HepG2 (cell line): ENCODE results near the gene CKAP5. TPM values are rescaled to one million over a fixed set of nuclear protein-coding genes. Genes with fewer than 3 reads are reported as not detected.

Experiments used
- ATAC-seq: fragments of 200-7000 bp; cut with Tn5 transposase; 3 replicates; pipeline ENCODE4 v1.9.1; 2020; ENCODE audit warnings: mild to moderate bottlenecking, moderate library complexity
- BruUV-seq: library from RNA; stranded (reverse); fragments of 400-500 nt; replicated peaks from 2 replicates; lab custom pipeline; 2021; lab: Mats Ljungman, UMichigan
- CTCF ChIA-PET: fragments of 300-600 bp; formaldehyde crosslinking; extraction: SDS; loops from one replicate; lab custom pipeline; 2021; ENCODE audit warnings: low total read pairs, inconsistent platforms, low intra/inter-chr PET ratio; lab: Yijun Ruan, JAX
- POLR2A ChIA-PET: fragments of 350-600 bp; sonication (Branson Sonifier 250); formaldehyde crosslinking; loops from one replicate; lab custom pipeline; 2020; ENCODE audit warnings: antibody characterized with exemption, inconsistent platforms; lab: Yijun Ruan, JAX
- DNase-seq: peaks from one replicate; pipeline ENCODE4 v3.0.0-alpha.2; 2015; ENCODE audit warnings: low spot score
- FAIRE-seq: peaks from 3 replicates; lab custom pipeline; 2011; peaks lifted over from hg19 to GRCh38; lab: Jason Lieb, UNC
- H2AFZ ChIP-seq: one replicate; pipeline ENCODE4 v1.6.1; 2011; ENCODE audit warnings: low read length, inconsistent platforms
- H3K27ac ChIP-seq: fragments of 300-600 bp; 3 replicates; pipeline ENCODE4 v1.8.0; 2011; ENCODE audit warnings: mixed run types, mild to moderate bottlenecking, mixed read lengths, low read length, inconsistent platforms; ENCODE audit not compliant: insufficient read depth; ENCODE audit errors: extremely low read length
- H3K27me3 ChIP-seq, 2 experiments: fragments of 200-600 bp in 1 of 2; 2 replicates in 1 of 2; 3 replicates in 1 of 2; pipeline versions ENCODE4 v1.6.0 to v1.8.0; 2011; ENCODE audit warnings: low read length in 2 of 2, mild to moderate bottlenecking in 2 of 2, moderate library complexity in 2 of 2, inconsistent platforms in 1 of 2; ENCODE audit not compliant: insufficient read depth in 2 of 2, control insufficient read depth in 1 of 2
- H3K36me3 ChIP-seq, 2 experiments: fragments of 200-600 bp in 1 of 2; replicated peaks in 1 of 2; 2 replicates in 1 of 2; 3 replicates in 1 of 2; pipeline versions ENCODE4 v1.5.1 to v1.8.0; 2011; ENCODE audit warnings: low read length in 2 of 2, inconsistent platforms in 1 of 2; ENCODE audit not compliant: insufficient read depth in 2 of 2, control insufficient read depth in 1 of 2
- H3K4me1 ChIP-seq: 2 replicates; pipeline ENCODE4 v1.5.1; 2012; ENCODE audit warnings: low read length, inconsistent platforms; ENCODE audit not compliant: insufficient read depth
- H3K4me2 ChIP-seq: 2 replicates; pipeline ENCODE4 v1.6.0; 2011; ENCODE audit warnings: low read depth, low read length, inconsistent platforms
- H3K4me3 ChIP-seq, 3 experiments: fragments of 200-600 bp in 1 of 3; sonication (generic), shearing (Covaris generic) in 1 of 3; replicated peaks in 1 of 3; 2 replicates each; pipeline ENCODE4 v1.5.1; 2011 to 2016; ENCODE audit warnings: low read length in 3 of 3, inconsistent platforms in 2 of 3, low read depth in 2 of 3, mild to moderate bottlenecking in 2 of 3, control low read depth in 1 of 3, mixed read lengths in 1 of 3; ENCODE audit not compliant: insufficient read depth in 1 of 3
- H3K79me2 ChIP-seq: one replicate; pipeline ENCODE4 v1.6.1; 2011; ENCODE audit warnings: low read length, inconsistent platforms; ENCODE audit not compliant: insufficient read depth
- H3K9ac ChIP-seq: 2 replicates; pipeline ENCODE4 v1.6.0; 2011; ENCODE audit warnings: mild to moderate bottlenecking, low read depth, low read length, inconsistent platforms; ENCODE audit not compliant: insufficient read depth
- H3K9me3 ChIP-seq: 2 replicates; pipeline ENCODE4 v1.5.1; 2012; ENCODE audit warnings: mild to moderate bottlenecking, low read length
- H4K20me1 ChIP-seq: 2 replicates; pipeline ENCODE4 v1.6.0; 2011; ENCODE audit warnings: inconsistent platforms, mild to moderate bottlenecking, low read length, moderate library complexity; ENCODE audit not compliant: insufficient read depth
- AGO2 ChIP-seq: fragments of 200-400 bp; formaldehyde crosslinking; optimal IDR thresholded peaks from 2 replicates; pipeline ENCODE3; 2017; ENCODE audit warnings: mild to moderate bottlenecking, low read depth, low read length, moderate library complexity
- CEBPB ChIP-seq: IDR thresholded peaks from 2 replicates; pipeline ENCODE4 v1.6.1; 2011; ENCODE audit warnings: low read depth, low read length, improper control_type of control experiment, borderline replicate concordance
- NBN ChIP-seq: fragments of 450-650 bp; conservative IDR thresholded peaks from 2 replicates; pipeline ENCODE4 v1.6.1; 2017
- NFE2L1 ChIP-seq: sonication (generic); formaldehyde crosslinking; IDR thresholded peaks from 2 replicates; pipeline ENCODE4 v1.4.0; 2020; ENCODE audit warnings: missing genetic modification reagents, mild to moderate bottlenecking, borderline replicate concordance
- NFYC ChIP-seq: IDR thresholded peaks from 2 replicates; pipeline ENCODE4 v1.6.1; 2016; ENCODE audit warnings: missing genetic modification reagents, missing compliant biosample characterization
- RBM22 ChIP-seq: fragments of 200-400 bp; formaldehyde crosslinking; optimal IDR thresholded peaks from 2 replicates; pipeline ENCODE3; 2017; ENCODE audit warnings: mild to moderate bottlenecking, low read length, moderate library complexity
- SMARCE1 ChIP-seq: fragments of 450-650 bp; IDR thresholded peaks from 2 replicates; pipeline ENCODE4 v1.6.1; 2017; ENCODE audit warnings: borderline replicate concordance
- ZFP62 ChIP-seq: sonication (generic); formaldehyde crosslinking; IDR thresholded peaks from 2 replicates; pipeline ENCODE4 v1.4.0; 2020; ENCODE audit warnings: missing genetic modification reagents
- ZKSCAN1 ChIP-seq: fragments of 150-350 bp; IDR thresholded peaks from 2 replicates; pipeline ENCODE4 v1.6.1; 2014; ENCODE audit warnings: low read length
- ZNF607 ChIP-seq: sonication (generic); formaldehyde crosslinking; IDR thresholded peaks from 2 replicates; pipeline ENCODE4 v1.5.1; 2020; ENCODE audit warnings: missing genetic modification reagents, mild to moderate bottlenecking, borderline replicate concordance
- ZNF788 ChIP-seq: sonication (generic); formaldehyde crosslinking; IDR thresholded peaks from 2 replicates; pipeline ENCODE4 v1.5.0; 2020; ENCODE audit warnings: mild to moderate bottlenecking, missing genetic modification reagents, borderline replicate concordance
- ZNF792 ChIP-seq: IDR thresholded peaks from 2 replicates; pipeline ENCODE4 v1.6.1; 2016
- WGBS: methylation state at CpG from one replicate; pipeline ENCODE4 v1.1.6; 2017; ENCODE audit warnings: low lambda C conversion rate; 5-methylcytosine and 5-hydroxymethylcytosine counted together
- in situ Hi-C: cut with HindIII; loops from 2 replicates; pipeline ENCODE4 v1.10.0; 2017; ENCODE audit warnings: low pct_unique_long_range_greater_than_20kb; ENCODE audit not compliant: extremely low pct_ligation_motif_present
- intact Hi-C: fragments of 100-400 bp; cut with micrococcal nuclease; formaldehyde crosslinking; loops from one replicate; pipeline ENCODE4 v1.10.0; 2022; ENCODE audit not compliant: unreplicated experiment
- polyA plus RNA-seq, 8 experiments: library from polyadenylated mRNA; depleted of rRNA in 3 of 8; stranded (reverse) in 7 of 8; unstranded in 1 of 8; fragments of >200 nt; fragmentation: Illumina TruSeq in 4 of 8; extraction: Trizol in 4 of 8; gene quantifications; 2 replicates each; pipeline versions ENCODE4 v1.2.1 to v1.2.3, GENCODE V29; 2011 to 2016; ENCODE audit warnings: low read depth in 4 of 8, missing spikeins in 1 of 8, mixed read lengths in 1 of 8; ENCODE audit not compliant: insufficient read depth in 1 of 8
- total RNA-seq, 5 experiments: library from RNA; depleted of rRNA; stranded (reverse); fragments of >200 nt; fragmentation: Illumina TruSeq; extraction: Trizol; gene quantifications; 2 replicates each; pipeline ENCODE4 v1.2.3, GENCODE V29; 2016; ENCODE audit warnings: low read depth in 1 of 5
- TF ChIP-seq, protein P1 (sequence below): sonication (generic); formaldehyde crosslinking; IDR thresholded peaks from 2 replicates; pipeline ENCODE4; 2020; ENCODE audit warnings: missing genetic modification reagents, mild to moderate bottlenecking, borderline replicate concordance
- TF ChIP-seq, protein P2 (sequence below): IDR thresholded peaks from 2 replicates; pipeline ENCODE4 v1.6.1; 2016; ENCODE audit warnings: mild to moderate bottlenecking
- TF ChIP-seq, protein P3 (sequence below): IDR thresholded peaks from 2 replicates; pipeline ENCODE4 v1.6.1; 2016; ENCODE audit warnings: missing biosample characterization, missing genetic modification reagents, low read depth
- TF ChIP-seq, protein P4 (sequence below): sonication (generic); formaldehyde crosslinking; IDR thresholded peaks from 2 replicates; pipeline ENCODE4 v1.5.1; 2020; ENCODE audit warnings: mild to moderate bottlenecking, missing genetic modification reagents, moderate library complexity

Gene CKAP5
- total and polyA plus RNA-seq, 2 of the 13 experiments (the other 11 are each of a cell fraction or from before 2014, with no cell fraction given) = 79.2 to 103 TPM

DNA sequence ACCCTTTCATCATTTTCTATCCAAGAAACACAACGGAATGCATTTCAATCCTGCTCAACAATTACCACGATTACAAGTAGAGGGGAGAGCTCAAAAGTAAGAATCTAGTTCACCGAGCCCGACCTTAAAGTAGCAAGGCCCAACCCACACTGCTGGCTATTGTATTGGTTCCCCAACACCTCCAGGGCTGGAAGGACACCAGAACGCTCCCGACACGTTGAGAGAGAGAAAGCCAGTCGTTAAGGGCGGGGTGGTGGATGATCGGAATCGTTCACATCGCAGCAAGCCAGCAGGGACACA lies 690 bp downstream of the CKAP5 start:
- DNase-seq (no peak), FAIRE-seq (no peak), ATAC-seq (no peak; the same call in 2 of the 3 replicates)
- POLR2A ChIA-PET = interaction anchor here (1.4 to 3.4 kb wide), 2 partner anchors 15 to 19 kb away, joined by 3 to 16 read pairs; no protein-coding TSS in a partner anchor
- H3K4me2 ChIP-seq = peak overlapping the region; percentile 94
- H3K27me3 ChIP-seq = no peaks in the 10 kb centered on the region
- BruUV-seq = no TSS peak
- H3K4me1 ChIP-seq = peaks cover 30% of the 10 kb centered on the region
- TF ChIP-seq, protein P1, sequence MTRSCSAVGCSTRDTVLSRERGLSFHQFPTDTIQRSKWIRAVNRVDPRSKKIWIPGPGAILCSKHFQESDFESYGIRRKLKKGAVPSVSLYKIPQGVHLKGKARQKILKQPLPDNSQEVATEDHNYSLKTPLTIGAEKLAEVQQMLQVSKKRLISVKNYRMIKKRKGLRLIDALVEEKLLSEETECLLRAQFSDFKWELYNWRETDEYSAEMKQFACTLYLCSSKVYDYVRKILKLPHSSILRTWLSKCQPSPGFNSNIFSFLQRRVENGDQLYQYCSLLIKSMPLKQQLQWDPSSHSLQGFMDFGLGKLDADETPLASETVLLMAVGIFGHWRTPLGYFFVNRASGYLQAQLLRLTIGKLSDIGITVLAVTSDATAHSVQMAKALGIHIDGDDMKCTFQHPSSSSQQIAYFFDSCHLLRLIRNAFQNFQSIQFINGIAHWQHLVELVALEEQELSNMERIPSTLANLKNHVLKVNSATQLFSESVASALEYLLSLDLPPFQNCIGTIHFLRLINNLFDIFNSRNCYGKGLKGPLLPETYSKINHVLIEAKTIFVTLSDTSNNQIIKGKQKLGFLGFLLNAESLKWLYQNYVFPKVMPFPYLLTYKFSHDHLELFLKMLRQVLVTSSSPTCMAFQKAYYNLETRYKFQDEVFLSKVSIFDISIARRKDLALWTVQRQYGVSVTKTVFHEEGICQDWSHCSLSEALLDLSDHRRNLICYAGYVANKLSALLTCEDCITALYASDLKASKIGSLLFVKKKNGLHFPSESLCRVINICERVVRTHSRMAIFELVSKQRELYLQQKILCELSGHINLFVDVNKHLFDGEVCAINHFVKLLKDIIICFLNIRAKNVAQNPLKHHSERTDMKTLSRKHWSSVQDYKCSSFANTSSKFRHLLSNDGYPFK (CRISPR knock-in tag) = no peak
- no peak for TF ChIP-seq NFYC
- no peak for TF ChIP-seq ZFP62 (CRISPR knock-in tag)
- TF ChIP-seq, protein P2, sequence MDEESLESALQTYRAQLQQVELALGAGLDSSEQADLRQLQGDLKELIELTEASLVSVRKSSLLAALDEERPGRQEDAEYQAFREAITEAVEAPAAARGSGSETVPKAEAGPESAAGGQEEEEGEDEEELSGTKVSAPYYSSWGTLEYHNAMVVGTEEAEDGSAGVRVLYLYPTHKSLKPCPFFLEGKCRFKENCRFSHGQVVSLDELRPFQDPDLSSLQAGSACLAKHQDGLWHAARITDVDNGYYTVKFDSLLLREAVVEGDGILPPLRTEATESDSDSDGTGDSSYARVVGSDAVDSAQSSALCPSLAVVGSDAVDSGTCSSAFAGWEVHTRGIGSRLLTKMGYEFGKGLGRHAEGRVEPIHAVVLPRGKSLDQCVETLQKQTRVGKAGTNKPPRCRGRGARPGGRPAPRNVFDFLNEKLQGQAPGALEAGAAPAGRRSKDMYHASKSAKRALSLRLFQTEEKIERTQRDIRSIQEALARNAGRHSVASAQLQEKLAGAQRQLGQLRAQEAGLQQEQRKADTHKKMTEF (CRISPR knock-in tag) = no peak
- no peak for TF ChIP-seq AGO2
- TF ChIP-seq, protein P3, sequence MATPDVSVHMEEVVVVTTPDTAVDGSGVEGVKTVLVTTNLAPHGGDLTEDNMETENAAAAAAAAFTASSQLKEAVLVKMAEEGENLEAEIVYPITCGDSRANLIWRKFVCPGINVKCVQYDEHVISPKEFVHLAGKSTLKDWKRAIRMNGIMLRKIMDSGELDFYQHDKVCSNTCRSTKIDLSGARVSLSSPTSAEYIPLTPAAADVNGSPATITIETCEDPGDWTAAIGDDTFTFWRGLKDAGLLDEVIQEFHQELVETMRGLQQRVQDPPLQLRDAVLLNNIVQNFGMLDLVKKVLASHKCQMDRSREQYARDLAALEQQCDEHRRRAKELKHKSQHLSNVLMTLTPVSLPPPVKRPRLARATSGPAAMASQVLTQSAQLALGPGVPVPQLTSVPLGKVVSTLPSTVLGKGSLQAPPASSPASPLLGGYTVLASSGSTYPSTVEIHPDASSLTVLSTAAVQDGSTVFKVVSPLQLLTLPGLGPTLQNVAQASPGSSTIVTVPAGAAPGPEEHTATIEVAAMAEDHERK (CRISPR knock-in tag) = no peak
- no peak for TF ChIP-seq NFE2L1
- no peak for TF ChIP-seq ZNF607 (CRISPR knock-in tag)
- TF ChIP-seq, protein P4, sequence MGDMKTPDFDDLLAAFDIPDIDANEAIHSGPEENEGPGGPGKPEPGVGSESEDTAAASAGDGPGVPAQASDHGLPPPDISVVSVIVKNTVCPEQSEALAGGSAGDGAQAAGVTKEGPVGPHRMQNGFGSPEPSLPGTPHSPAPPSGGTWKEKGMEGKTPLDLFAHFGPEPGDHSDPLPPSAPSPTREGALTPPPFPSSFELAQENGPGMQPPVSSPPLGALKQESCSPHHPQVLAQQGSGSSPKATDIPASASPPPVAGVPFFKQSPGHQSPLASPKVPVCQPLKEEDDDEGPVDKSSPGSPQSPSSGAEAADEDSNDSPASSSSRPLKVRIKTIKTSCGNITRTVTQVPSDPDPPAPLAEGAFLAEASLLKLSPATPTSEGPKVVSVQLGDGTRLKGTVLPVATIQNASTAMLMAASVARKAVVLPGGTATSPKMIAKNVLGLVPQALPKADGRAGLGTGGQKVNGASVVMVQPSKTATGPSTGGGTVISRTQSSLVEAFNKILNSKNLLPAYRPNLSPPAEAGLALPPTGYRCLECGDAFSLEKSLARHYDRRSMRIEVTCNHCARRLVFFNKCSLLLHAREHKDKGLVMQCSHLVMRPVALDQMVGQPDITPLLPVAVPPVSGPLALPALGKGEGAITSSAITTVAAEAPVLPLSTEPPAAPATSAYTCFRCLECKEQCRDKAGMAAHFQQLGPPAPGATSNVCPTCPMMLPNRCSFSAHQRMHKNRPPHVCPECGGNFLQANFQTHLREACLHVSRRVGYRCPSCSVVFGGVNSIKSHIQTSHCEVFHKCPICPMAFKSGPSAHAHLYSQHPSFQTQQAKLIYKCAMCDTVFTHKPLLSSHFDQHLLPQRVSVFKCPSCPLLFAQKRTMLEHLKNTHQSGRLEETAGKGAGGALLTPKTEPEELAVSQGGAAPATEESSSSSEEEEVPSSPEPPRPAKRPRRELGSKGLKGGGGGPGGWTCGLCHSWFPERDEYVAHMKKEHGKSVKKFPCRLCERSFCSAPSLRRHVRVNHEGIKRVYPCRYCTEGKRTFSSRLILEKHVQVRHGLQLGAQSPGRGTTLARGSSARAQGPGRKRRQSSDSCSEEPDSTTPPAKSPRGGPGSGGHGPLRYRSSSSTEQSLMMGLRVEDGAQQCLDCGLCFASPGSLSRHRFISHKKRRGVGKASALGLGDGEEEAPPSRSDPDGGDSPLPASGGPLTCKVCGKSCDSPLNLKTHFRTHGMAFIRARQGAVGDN (CRISPR knock-in tag) = no peak
- TF ChIP-seq ZNF792 (CRISPR knock-in tag) = no peak
- TF ChIP-seq ZKSCAN1 = no peak
- TF ChIP-seq RBM22 = no peak
- TF ChIP-seq CEBPB = no peak
- TF ChIP-seq NBN = no peak
- TF ChIP-seq SMARCE1 = no peak
- no peak for TF ChIP-seq ZNF788 (CRISPR knock-in tag)
- H3K27ac ChIP-seq = peak overlapping the region; percentile 87
- H2AFZ ChIP-seq = no peak overlapping the region
- H3K4me3 ChIP-seq = peak overlapping the region; percentile 89 to 95 (median 94)
- H4K20me1 ChIP-seq = no peaks in the 10 kb centered on the region; the same call in 1 of the 2 replicates
- intact Hi-C loops = no loop called here
- in situ Hi-C loops = no loop called here
- no peaks in the 10 kb centered on the region for H3K9me3 ChIP-seq
- WGBS = 1% methylated on average over 5 of the region's 12 CpGs
- peaks cover 0 to 10% of the 10 kb centered on the region in 2 experiments; a peak in 1 of 5 replicates for H3K36me3 ChIP-seq
- H3K9ac ChIP-seq = peak overlapping the region; percentile 91
- peaks cover 52% of the 10 kb centered on the region for H3K79me2 ChIP-seq
- CTCF ChIA-PET = no interaction called here
